ENCODE measurements around the gene ZNF358.

ZNF358 gene

GRCh38 chr19:7554990-7555864 is 39.3 kb downstream of the ZNF358 start:
- peak in 2 of 56 donors; percentile 3 to 56 for DNase-seq

DNA sequence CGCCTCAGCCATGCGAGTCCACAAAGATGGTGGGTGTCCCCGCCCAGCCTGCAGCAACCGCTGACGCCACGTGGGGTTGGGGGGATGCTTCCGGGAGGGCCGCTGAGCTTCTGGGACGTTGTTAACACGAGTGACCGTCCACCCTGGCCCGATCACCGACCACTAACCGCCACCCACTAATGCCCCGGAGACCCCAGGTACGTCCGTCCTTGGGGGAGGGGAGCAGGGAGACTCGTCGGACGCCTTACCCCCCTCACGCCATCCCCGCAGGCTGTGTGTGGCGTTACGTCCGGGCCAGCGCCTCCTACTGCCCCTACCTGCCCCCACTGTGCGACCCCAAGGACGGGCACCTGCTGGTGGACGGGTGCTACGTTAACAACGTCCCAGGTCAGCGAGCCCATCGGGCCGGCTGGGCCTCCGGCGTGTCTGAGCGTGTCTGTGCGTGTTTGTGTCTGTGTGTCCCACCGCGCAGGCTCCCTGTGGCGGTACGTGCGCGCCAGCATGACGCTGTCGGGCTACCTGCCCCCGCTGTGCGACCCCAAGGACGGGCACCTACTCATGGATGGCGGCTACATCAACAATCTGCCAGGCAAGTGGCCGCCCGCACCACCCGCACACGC is 40.9 kb downstream of the ZNF358 start:
- no peak for DNase-seq

DNA sequence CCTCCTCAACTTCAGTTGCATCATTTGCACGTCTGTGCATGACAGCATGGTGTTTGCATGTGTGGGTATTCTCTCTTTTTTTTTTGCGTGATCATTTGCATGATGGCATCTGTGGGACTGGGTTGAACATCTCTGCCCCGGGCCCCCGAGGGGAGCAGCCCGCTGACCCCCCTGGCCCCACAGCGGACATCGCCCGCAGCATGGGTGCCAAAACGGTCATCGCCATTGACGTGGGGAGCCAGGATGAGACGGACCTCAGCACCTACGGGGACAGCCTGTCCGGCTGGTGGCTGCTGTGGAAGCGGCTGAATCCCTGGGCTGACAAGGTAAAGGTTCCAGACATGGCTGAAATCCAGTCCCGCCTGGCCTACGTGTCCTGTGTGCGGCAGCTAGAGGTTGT is 42.8 kb downstream of the ZNF358 start:
- no peak for DNase-seq

DNA sequence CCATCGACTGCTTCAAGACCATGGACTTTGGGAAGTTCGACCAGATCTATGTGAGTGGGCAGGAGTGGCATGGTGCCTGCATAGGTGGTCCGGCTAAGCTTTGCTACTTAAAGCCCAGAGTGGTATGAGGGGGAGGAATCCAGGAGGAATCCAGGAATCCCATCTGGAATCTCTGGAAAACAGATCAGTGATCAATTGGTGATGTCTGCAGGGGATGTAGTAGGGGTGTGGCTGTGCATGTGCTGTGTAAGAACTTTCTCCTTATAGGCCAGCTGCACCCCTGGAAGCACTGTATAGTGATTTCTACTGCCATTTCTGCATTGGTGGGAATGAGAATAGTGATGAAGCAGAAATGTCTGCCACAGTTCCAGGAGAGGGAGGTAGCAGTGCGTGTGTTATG is 43.2 kb downstream of the ZNF358 start:
- DNase-seq: no peak

- peak in 1 of 56 donors; percentile 17 for DNase-seq
Measured at GRCh38 chr19:7560255-7560654, 44.4 kb downstream of the ZNF358 start.

DNA sequence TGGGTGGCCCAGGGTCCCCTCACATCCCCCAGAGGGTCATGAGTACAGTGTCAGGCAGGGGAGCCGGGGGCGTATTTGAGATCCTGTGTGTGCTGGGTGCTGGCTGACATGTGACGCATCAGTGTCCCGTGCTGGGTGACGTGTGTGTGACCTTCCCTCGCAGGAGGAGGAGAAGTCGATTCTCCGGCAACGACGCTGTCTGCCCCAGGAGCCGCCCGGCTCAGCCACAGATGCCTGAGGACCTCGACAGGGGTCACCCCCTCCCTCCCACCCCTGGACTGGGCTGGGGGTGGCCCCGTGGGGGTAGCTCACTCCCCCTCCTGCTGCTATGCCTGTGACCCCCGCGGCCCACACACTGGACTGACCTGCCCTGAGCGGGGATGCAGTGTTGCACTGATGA is 45.4 kb downstream of the ZNF358 start:
- DNase-seq: no peak

DNA sequence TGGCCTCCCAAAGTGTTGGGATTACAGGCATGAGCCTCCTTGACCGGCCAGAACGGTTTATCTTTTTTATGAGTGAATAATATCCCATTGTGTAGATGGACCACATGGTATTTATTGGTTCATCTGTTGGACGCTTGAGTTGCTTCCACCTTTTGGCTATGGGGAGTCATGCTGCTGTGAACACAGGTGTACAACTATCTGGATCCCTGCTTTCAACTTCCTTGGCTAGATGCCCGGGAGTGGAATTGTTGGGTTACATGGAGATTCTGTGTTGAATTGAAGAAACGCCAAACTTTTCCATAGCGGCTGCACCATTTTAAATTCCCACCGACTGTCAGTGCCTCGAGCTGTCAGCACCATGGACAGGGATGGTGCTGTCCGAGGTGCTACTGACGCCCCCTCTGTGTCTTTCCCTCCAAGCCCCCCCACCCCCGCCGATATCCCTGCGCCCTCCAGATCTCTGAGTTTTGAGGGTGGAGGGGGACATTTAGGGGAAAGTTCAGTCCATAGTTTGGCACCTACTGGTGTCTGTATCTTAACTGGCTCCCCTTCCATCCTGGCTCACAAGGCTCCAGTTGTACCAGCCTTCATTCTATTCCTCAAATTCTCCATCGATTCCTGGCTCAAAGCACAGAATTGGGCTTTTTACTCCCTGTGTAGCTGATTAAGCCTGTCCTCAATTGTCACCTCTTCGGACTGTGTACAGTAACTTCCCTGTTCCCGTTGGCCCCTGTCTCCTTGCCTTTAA is 46.9 kb downstream of the ZNF358 start:
- DNase-seq: no peak

DNA sequence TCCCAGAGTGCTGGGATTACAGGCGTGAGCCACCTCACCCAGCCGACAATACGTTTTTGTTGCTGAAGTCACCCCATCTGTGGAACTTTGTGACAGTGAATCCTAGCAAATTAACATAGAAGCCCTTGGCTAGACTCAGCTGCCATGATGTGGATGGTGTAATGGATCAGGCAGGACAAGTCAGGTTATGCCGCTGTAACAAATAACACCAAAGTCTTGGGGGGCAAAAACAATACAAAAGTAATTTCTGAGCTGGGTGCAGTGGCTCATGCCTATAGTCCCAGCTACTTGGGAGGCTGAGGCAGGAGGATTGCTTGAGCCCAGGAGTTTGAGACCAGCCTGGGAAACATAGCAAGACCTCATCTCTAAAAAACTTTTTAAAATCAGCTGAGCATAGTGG is 49.0 kb downstream of the ZNF358 start:
- no peak for DNase-seq

DNA sequence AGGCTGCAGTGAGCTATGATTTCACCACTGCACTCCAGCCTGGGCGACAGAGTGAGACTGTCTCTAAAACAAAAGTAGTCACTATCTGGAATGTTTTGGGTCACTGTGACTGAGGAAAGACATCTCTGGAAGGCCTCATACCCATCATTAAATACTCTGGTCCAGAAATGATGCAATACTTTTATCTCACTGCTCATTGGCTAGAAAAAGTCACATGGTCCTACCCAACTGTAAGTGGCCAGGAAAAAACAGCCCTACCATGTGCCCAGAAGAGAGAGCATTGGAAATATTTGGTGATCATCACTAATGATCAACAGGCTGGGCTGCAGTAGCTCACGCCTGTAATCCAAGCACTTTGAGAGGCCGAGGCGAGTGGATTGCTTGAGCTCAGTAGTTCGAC is 49.4 kb downstream of the ZNF358 start:
- no peak for DNase-seq
